Hepatic stellate cell (primary cell): ENCODE results near the gene C10orf90.
"Not testable (repeated sequence)": the region's sequence is repeated elsewhere in the genome, so short reads cannot be mapped to it uniquely, and the experiment has no call there.

Experiments
- DNase-seq: peaks from one replicate; pipeline ENCODE4 v3.0.0; 2011; ENCODE audit warnings: low spot score

The C10orf90 gene

GRCh38 chr10:126390324-126390723 is 280.2 kb downstream of the C10orf90 start:
- no peak for DNase-seq

- peak; percentile 48 for DNase-seq
Measured at GRCh38 chr10:126387931-126388911, 282.3 kb downstream of the C10orf90 start, which contains the start of gene ADAM12. ADAM12 (minus strand) TSS chr10:126388477; CDS start chr10:126388145, 332 bp downstream.

- DNase-seq: peak; percentile 65
Measured at GRCh38 chr10:126387041-126387921, 283.2 kb downstream of the C10orf90 start.

GRCh38 chr10:126384269-126384873 is 286.1 kb downstream of the C10orf90 start:
- peak; percentile 73 for DNase-seq

GRCh38 chr10:126380352-126381076 is 290.0 kb downstream of the C10orf90 start:
- DNase-seq: no peak

- not testable (repeated sequence) for DNase-seq
Measured at GRCh38 chr10:126379166-126379565, 291.3 kb downstream of the C10orf90 start.

GRCh38 chr10:126376956-126377355 is 293.5 kb downstream of the C10orf90 start:
- no peak for DNase-seq

GRCh38 chr10:126375926-126376554 is 294.5 kb downstream of the C10orf90 start:
- DNase-seq: no peak

GRCh38 chr10:126375299-126375698 is 295.2 kb downstream of the C10orf90 start:
- no peak for DNase-seq
